A549 (cell line): ENCODE results near the gene SLC35F3. TPM values are rescaled to one million over a fixed set of nuclear protein-coding genes. Genes with fewer than 3 reads are reported as not detected.

ENCODE experiments used
- ATAC-seq, 2 experiments: fragments of 200-7000 bp in 1 of 2; fragments of >200 bp in 1 of 2; cut with Nextera tagmentation in 1 of 2; cut with Tn5 transposase in 1 of 2; 3 replicates each; pipeline versions ENCODE4 v1.8.0 to v1.9.1; 2018 to 2020; ENCODE audit warnings: mild to moderate bottlenecking in 1 of 2, moderate library complexity in 1 of 2
- CTCF ChIA-PET: fragments of 300-600 bp; sonication (Branson Sonifier 250); formaldehyde crosslinking; extraction: SDS; loops from one replicate; lab custom pipeline; 2021; ENCODE audit warnings: antibody characterized with exemption, inconsistent platforms; lab: Yijun Ruan, JAX
- POLR2A ChIA-PET: fragments of 350-600 bp; formaldehyde crosslinking; extraction: SDS; loops from one replicate; lab custom pipeline; 2021; ENCODE audit warnings: antibody characterized with exemption, inconsistent platforms; lab: Yijun Ruan, JAX
- DNase-seq, 2 experiments: peaks; one replicate each; pipeline versions ENCODE4 v3.0.0 to v3.0.0-alpha.2; 2011 to 2016; ENCODE audit warnings: low read depth in 1 of 2, low spot score in 1 of 2
- FAIRE-seq: peaks from 2 replicates; lab custom pipeline; 2011; peaks lifted over from hg19 to GRCh38; lab: Jason Lieb, UNC
- H3K27ac ChIP-seq, 2 experiments: fragments of >200 bp; sonication (Bioruptor Twin); formaldehyde crosslinking; 3 replicates each; pipeline ENCODE4 v1.5.1; 2016 to 2017
- H3K4me1 ChIP-seq: fragments of >200 bp; sonication (Bioruptor Twin); formaldehyde crosslinking; 3 replicates; pipeline ENCODE4 v1.6.1; 2016
- H3K4me2 ChIP-seq: fragments of >200 bp; sonication (Bioruptor Twin); formaldehyde crosslinking; 3 replicates; pipeline ENCODE4 v1.6.1; 2016
- H3K4me3 ChIP-seq: fragments of >200 bp; sonication (Bioruptor Twin); formaldehyde crosslinking; 3 replicates; pipeline ENCODE4 v1.5.1; 2016
- H3K9me3 ChIP-seq: fragments of >200 bp; sonication (Bioruptor Twin); formaldehyde crosslinking; 3 replicates; pipeline ENCODE4 v1.6.1; 2016
- BHLHE40 ChIP-seq: IDR thresholded peaks from 2 replicates; pipeline ENCODE4 v1.6.1; 2012; ENCODE audit warnings: low read depth, low read length, inconsistent platforms
- CBX2 ChIP-seq: fragments of 200-600 bp; sonication (generic); IDR thresholded peaks from 2 replicates; pipeline ENCODE4 v1.6.1; 2016; ENCODE audit warnings: low read depth, mild to moderate bottlenecking, borderline replicate concordance
- CHD4 ChIP-seq: fragments of 200-600 bp; sonication (generic); IDR thresholded peaks from 2 replicates; pipeline ENCODE4 v1.6.1; 2016; ENCODE audit warnings: antibody characterized with exemption, mild to moderate bottlenecking, borderline replicate concordance
- ELK1 ChIP-seq: fragments of 150-350 bp; IDR thresholded peaks from 2 replicates; pipeline ENCODE4 v1.6.1; 2014; ENCODE audit warnings: low read depth, mild to moderate bottlenecking, low read length
- EP300 ChIP-seq, 2 experiments: fragments of >200 bp; sonication (Bioruptor Twin); formaldehyde crosslinking; IDR thresholded peaks; 2 replicates in 1 of 2; 3 replicates in 1 of 2; pipeline ENCODE4 v1.6.1; 2016 to 2017
- ESRRA ChIP-seq: fragments of 150-350 bp; IDR thresholded peaks from 2 replicates; pipeline ENCODE4 v1.6.1; 2014; ENCODE audit warnings: mild to moderate bottlenecking, low read length, borderline replicate concordance
- FOSL2 ChIP-seq, 2 experiments: fragments of 450-650 bp in 1 of 2; fragments of >200 bp in 1 of 2; sonication (Bioruptor Twin) in 1 of 2; formaldehyde crosslinking; IDR thresholded peaks; 2 replicates each; pipeline versions ENCODE4 v1.5.0 to v1.6.1; 2016 to 2020; ENCODE audit warnings: mild to moderate bottlenecking in 1 of 2, moderate library complexity in 1 of 2
- GATA3 ChIP-seq: IDR thresholded peaks from 2 replicates; pipeline ENCODE4 v1.6.1; 2012; ENCODE audit warnings: borderline replicate concordance
- HMGXB4 ChIP-seq: fragments of 250-450 bp; sonication (Bioruptor Pico); IDR thresholded peaks from 2 replicates; pipeline ENCODE4 v1.5.0; 2021; ENCODE audit warnings: mild to moderate bottlenecking, moderate library complexity, borderline replicate concordance
- HOXA7 ChIP-seq: fragments of 250-450 bp; sonication (Bioruptor Pico); IDR thresholded peaks from 2 replicates; pipeline ENCODE4 v1.5.0; 2020; ENCODE audit warnings: mild to moderate bottlenecking, moderate library complexity
- HOXB13 ChIP-seq: fragments of 250-450 bp; sonication (Bioruptor Pico); IDR thresholded peaks from 2 replicates; pipeline ENCODE4 v1.5.0; 2020; ENCODE audit warnings: low read depth, mild to moderate bottlenecking, moderate library complexity
- KDM5A ChIP-seq: fragments of 200-600 bp; sonication (generic); IDR thresholded peaks from 2 replicates; pipeline ENCODE4 v1.6.1; 2016; ENCODE audit warnings: antibody characterized with exemption, mild to moderate bottlenecking
- MAX ChIP-seq: IDR thresholded peaks from 2 replicates; pipeline ENCODE4 v1.6.1; 2012
- MYC ChIP-seq: IDR thresholded peaks from 2 replicates; pipeline ENCODE4 v1.6.1; 2012; ENCODE audit warnings: mild to moderate bottlenecking, inconsistent platforms, low read length, improper control_type of control experiment, borderline replicate concordance
- NFE2L2 ChIP-seq: fragments of 150-350 bp; conservative IDR thresholded peaks from 2 replicates; pipeline ENCODE4 v1.6.1; 2014; ENCODE audit warnings: low read length
- NPAS2 ChIP-seq: fragments of 250-450 bp; sonication (Bioruptor Pico); IDR thresholded peaks from 2 replicates; pipeline ENCODE4 v1.8.0; 2022; ENCODE audit warnings: mild to moderate bottlenecking, moderate library complexity, borderline replicate concordance
- PBX3 ChIP-seq: IDR thresholded peaks from 2 replicates; pipeline ENCODE4 v1.6.1; 2012
- PHF8 ChIP-seq: fragments of 200-600 bp; sonication (generic); IDR thresholded peaks from 2 replicates; pipeline ENCODE4 v1.6.1; 2016; ENCODE audit warnings: low read depth, mild to moderate bottlenecking, antibody characterized with exemption, moderate library complexity, borderline replicate concordance
- RAD21 ChIP-seq, 2 experiments: fragments of >200 bp in 1 of 2; sonication (Bioruptor Twin) in 1 of 2; formaldehyde crosslinking in 1 of 2; IDR thresholded peaks in 1 of 2; conservative IDR thresholded peaks in 1 of 2; 2 replicates in 1 of 2; 3 replicates in 1 of 2; pipeline ENCODE4 v1.6.1; 2012 to 2018; ENCODE audit warnings: inconsistent platforms in 1 of 2
- RARB ChIP-seq: fragments of 250-450 bp; sonication (Bioruptor Pico); IDR thresholded peaks from 2 replicates; pipeline ENCODE4 v1.8.0; 2021; ENCODE audit warnings: mild to moderate bottlenecking, moderate library complexity
- SMC3 ChIP-seq: fragments of >200 bp; sonication (Bioruptor Twin); formaldehyde crosslinking; IDR thresholded peaks from 3 replicates; pipeline ENCODE4 v1.6.1; 2018; ENCODE audit warnings: inconsistent platforms
- SREBF2 ChIP-seq: fragments of 450-650 bp; IDR thresholded peaks from 2 replicates; pipeline ENCODE4 v1.6.1; 2014; ENCODE audit warnings: mild to moderate bottlenecking, moderate library complexity
- TFCP2L1 ChIP-seq: fragments of 250-450 bp; sonication (Bioruptor Pico); IDR thresholded peaks from 2 replicates; pipeline ENCODE4 v1.5.0; 2021; ENCODE audit warnings: mild to moderate bottlenecking
- TP53 ChIP-seq: fragments of 250-450 bp; sonication (Bioruptor Pico); IDR thresholded peaks from 2 replicates; pipeline ENCODE4 v1.5.0; 2021; ENCODE audit warnings: mild to moderate bottlenecking, moderate library complexity
- ZFP36 ChIP-seq: fragments of 450-650 bp; IDR thresholded peaks from 2 replicates; pipeline ENCODE4 v1.6.1; 2014; ENCODE audit warnings: borderline replicate concordance; ENCODE audit not compliant: partially characterized antibody
- ZNF302 ChIP-seq: fragments of 250-450 bp; sonication (Bioruptor Pico); IDR thresholded peaks from 2 replicates; pipeline ENCODE4 v1.9.0; 2021; ENCODE audit warnings: inconsistent platforms, mild to moderate bottlenecking, moderate library complexity
- ZSCAN20 ChIP-seq: fragments of 250-450 bp; sonication (Bioruptor Pico); IDR thresholded peaks from 2 replicates; pipeline ENCODE4 v1.8.0; 2022; ENCODE audit warnings: mild to moderate bottlenecking, moderate library complexity
- WGBS: methylation state at CpG from one replicate; pipeline ENCODE4 v1.1.6; 2017; ENCODE audit errors: missing lambda C conversion rate; 5-methylcytosine and 5-hydroxymethylcytosine counted together
- polyA plus RNA-seq, 4 experiments: library from polyadenylated mRNA; depleted of rRNA in 3 of 4; stranded (reverse); fragments of >200 nt; fragmentation: RNase III in 1 of 4; extraction: RNeasy Plus Mini Kit Qiagen cat#74134 plus additional on column Dnase treatment in 1 of 4; gene quantifications; 2 replicates in 3 of 4; 3 replicates in 1 of 4; pipeline ENCODE4 v1.2.3, GENCODE V29; 2011 to 2017
- TF ChIP-seq, protein P1 (sequence below): fragments of >200 bp; sonication (Bioruptor Twin); formaldehyde crosslinking; IDR thresholded peaks from 3 replicates; pipeline ENCODE4 v1.5.1; 2016
- TF ChIP-seq, protein P2 (sequence below): IDR thresholded peaks from 2 replicates; pipeline ENCODE4 v1.6.1; 2012; ENCODE audit warnings: low read depth, borderline replicate concordance

The SLC35F3 gene
- polyA plus RNA-seq, 2 of the 4 experiments (the other 2 are of a cell fraction): 5.5 to 7.8 TPM

DNA sequence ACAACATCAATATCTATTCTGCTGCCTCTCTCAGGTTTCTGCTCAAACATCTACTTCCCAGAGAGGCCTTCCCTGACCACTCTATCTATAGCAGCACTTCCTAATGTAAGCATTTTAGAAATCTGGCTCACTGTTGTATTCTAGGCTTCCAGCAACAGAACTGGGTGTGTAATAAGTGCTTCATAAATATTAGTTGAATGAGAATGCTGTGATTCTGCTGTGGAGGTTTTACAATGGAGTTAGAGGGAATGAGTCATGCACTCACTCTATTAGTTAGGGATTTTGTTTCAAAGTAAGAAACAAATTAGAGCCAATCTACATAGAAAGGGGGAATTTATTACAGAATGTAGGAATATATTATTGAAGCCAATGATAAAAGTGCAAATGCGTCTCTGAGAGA, 38.6 kb upstream of the SLC35F3 start:
- POLR2A ChIA-PET: no interaction called here
- H3K4me1 ChIP-seq: peaks cover 9% of the 10 kb centered on the region; the same call in 1 of the 3 replicates
- no peak overlapping the region for H3K4me3 ChIP-seq
- TF ChIP-seq, protein P1, sequence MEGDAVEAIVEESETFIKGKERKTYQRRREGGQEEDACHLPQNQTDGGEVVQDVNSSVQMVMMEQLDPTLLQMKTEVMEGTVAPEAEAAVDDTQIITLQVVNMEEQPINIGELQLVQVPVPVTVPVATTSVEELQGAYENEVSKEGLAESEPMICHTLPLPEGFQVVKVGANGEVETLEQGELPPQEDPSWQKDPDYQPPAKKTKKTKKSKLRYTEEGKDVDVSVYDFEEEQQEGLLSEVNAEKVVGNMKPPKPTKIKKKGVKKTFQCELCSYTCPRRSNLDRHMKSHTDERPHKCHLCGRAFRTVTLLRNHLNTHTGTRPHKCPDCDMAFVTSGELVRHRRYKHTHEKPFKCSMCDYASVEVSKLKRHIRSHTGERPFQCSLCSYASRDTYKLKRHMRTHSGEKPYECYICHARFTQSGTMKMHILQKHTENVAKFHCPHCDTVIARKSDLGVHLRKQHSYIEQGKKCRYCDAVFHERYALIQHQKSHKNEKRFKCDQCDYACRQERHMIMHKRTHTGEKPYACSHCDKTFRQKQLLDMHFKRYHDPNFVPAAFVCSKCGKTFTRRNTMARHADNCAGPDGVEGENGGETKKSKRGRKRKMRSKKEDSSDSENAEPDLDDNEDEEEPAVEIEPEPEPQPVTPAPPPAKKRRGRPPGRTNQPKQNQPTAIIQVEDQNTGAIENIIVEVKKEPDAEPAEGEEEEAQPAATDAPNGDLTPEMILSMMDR: no peak
- TF ChIP-seq EP300 (IDR thresholded peaks at IDR 0.05) (no peak), ELK1 (no peak), ZFP36 (no peak), BHLHE40 (no peak), ESRRA (no peak), HOXA7 (CRISPR knock-in tag) (no peak), NFE2L2 (no peak), TFCP2L1 (CRISPR knock-in tag) (no peak), MYC (no peak), CHD4 (no peak), ZNF302 (CRISPR knock-in tag) (no peak), TP53 (CRISPR knock-in tag) (no peak), SREBF2 (no peak), ZSCAN20 (no peak), RARB (CRISPR knock-in tag) (no peak), RAD21 (conservative IDR thresholded peaks at IDR 0.05 in 1 of 2, IDR thresholded peaks at IDR 0.05 in 1 of 2) (no peak)
- FAIRE-seq (no peak), ATAC-seq (no peak), DNase-seq (no peak)
- H3K9me3 ChIP-seq: 0 out of 3 replicates have a peak, but pooled peaks cover 2% of the 10 kb centered on the region
- 97% methylated on average over 1 of the region's 1 CpG for WGBS
- no peak overlapping the region for H3K27ac ChIP-seq
- CTCF ChIA-PET: interaction anchor here (1.6 kb wide), 1 partner anchor 424 kb away, joined by 5 read pairs; no protein-coding TSS in a partner anchor
- H3K4me2 ChIP-seq: no peak overlapping the region

- TF ChIP-seq FOSL2 (IDR thresholded peaks at IDR 0.05) (no peak), FOSL2 (CRISPR knock-in tag; IDR thresholded peaks at IDR 0.05) (no peak), PHF8 (no peak), ZSCAN20 (no peak), SREBF2 (no peak), MAX (no peak), NPAS2 (CRISPR knock-in tag) (no peak), HMGXB4 (CRISPR knock-in tag) (no peak), KDM5A (no peak), GATA3 (no peak), SMC3 (no peak), CBX2 (no peak), ESRRA (no peak), HOXB13 (CRISPR knock-in tag) (no peak), BHLHE40 (no peak), EP300 (IDR thresholded peaks at IDR 0.05) (no peak), PBX3 (no peak)
- TF ChIP-seq, protein P2, sequence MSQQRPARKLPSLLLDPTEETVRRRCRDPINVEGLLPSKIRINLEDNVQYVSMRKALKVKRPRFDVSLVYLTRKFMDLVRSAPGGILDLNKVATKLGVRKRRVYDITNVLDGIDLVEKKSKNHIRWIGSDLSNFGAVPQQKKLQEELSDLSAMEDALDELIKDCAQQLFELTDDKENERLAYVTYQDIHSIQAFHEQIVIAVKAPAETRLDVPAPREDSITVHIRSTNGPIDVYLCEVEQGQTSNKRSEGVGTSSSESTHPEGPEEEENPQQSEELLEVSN: no peak
- no peak for ATAC-seq
- H3K4me3 ChIP-seq: no peak overlapping the region
- POLR2A ChIA-PET: no interaction called here
- FAIRE-seq: no peak
- WGBS: 33% methylated on average over 2 of the region's 2 CpGs
- H3K4me1 ChIP-seq: peaks cover 9% of the 10 kb centered on the region; the same call in 1 of the 3 replicates
- DNase-seq: no peak
- CTCF ChIA-PET: no interaction called here
- 0 out of 3 replicates have a peak, but pooled peaks cover 2% of the 10 kb centered on the region for H3K9me3 ChIP-seq
- H3K27ac ChIP-seq: no peak overlapping the region
- no peak overlapping the region for H3K4me2 ChIP-seq
Observed at GRCh38 chr1:233867028-233867427, 37.4 kb upstream of the SLC35F3 start.
